Esophagus muscularis mucosa (tissue), 4 donors: ENCODE results near the gene MBOAT1.

Experiments
- CTCF ChIP-seq, 3 experiments: fragments of 200-600 bp in 2 of 3; fragments of 450-650 bp in 1 of 3; sonication (generic) in 2 of 3; IDR thresholded peaks; one replicate each; pipeline ENCODE4 v1.5.1; 2017 to 2019; ENCODE audit warnings: antibody characterized with exemption in 3 of 3, mild to moderate bottlenecking in 2 of 3, moderate library complexity in 1 of 3
- EP300 ChIP-seq: sonication (generic); formaldehyde crosslinking; IDR thresholded peaks from one replicate; pipeline ENCODE4 v1.6.1; 2017; ENCODE audit warnings: antibody characterized with exemption
- POLR2A ChIP-seq: fragments of 450-650 bp; IDR thresholded peaks from one replicate; pipeline ENCODE4 v1.6.1; 2017; ENCODE audit warnings: antibody characterized with exemption, moderate library complexity, mild to moderate bottlenecking, low read depth
- POLR2AphosphoS5 ChIP-seq, 2 donors: sonication (generic); formaldehyde crosslinking; IDR thresholded peaks; one replicate each; pipeline ENCODE4 v1.6.1; 2017; ENCODE audit warnings: antibody characterized with exemption in 2 of 2

- no peak for TF ChIP-seq CTCF (IDR thresholded peaks at IDR 0.05)
- no peak for TF ChIP-seq POLR2AphosphoS5 (IDR thresholded peaks at IDR 0.05)
- no peak for TF ChIP-seq POLR2A
- no peak for TF ChIP-seq EP300
Measured at GRCh38 chr6:20069021-20069522, 143.2 kb downstream of the MBOAT1 start.
